GM20431 (cell line): ENCODE data around the gene SH3RF2.

Experiments
- in situ Hi-C: fragments of 300-500 bp; cut with MseI, MboI; formaldehyde crosslinking; loops from one replicate; pipeline ENCODE4 v1.15.0; 2020; ENCODE audit warnings: low sequenced_read_pairs; ENCODE audit not compliant: unreplicated experiment

SH3RF2 gene

GRCh38 chr5:146068206-146068605 is 131.8 kb downstream of the SH3RF2 start:
- in situ Hi-C loops, result loop anchor here (25.0 kb wide), 1 partner anchor 381 kb away; no protein-coding TSS in a partner anchor

GRCh38 chr5:146068977-146069779 is 132.8 kb downstream of the SH3RF2 start:
- in situ Hi-C loops, result loop anchor here (25.0 kb wide), 1 partner anchor 382 kb away; no protein-coding TSS in a partner anchor

GRCh38 chr5:146069780-146070099 is 133.4 kb downstream of the SH3RF2 start:
- in situ Hi-C loops, result loop anchor here (25.0 kb wide), 1 partner anchor 382 kb away; no protein-coding TSS in a partner anchor

DNA sequence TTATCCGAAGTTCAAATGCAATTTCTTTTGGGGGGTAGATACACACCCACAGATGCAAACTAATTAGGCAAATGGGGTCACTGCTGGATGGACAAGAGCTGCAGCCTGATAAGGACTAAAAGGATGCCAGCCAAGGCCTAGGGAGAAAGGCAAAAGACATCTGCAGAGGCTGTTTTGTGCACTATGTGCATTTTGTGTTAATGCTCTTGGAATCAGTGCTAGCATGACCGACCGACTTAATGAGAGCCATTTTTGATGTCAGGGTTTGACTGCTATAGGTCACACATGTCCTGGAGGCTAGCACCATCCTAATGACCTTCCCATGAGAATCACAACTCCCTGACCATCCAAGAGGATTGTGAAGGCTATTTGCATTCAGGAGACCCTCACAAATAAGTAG is 134.4 kb downstream of the SH3RF2 start:
- in situ Hi-C loops, result loop anchor here (25.0 kb wide), 1 partner anchor 383 kb away; no protein-coding TSS in a partner anchor

DNA sequence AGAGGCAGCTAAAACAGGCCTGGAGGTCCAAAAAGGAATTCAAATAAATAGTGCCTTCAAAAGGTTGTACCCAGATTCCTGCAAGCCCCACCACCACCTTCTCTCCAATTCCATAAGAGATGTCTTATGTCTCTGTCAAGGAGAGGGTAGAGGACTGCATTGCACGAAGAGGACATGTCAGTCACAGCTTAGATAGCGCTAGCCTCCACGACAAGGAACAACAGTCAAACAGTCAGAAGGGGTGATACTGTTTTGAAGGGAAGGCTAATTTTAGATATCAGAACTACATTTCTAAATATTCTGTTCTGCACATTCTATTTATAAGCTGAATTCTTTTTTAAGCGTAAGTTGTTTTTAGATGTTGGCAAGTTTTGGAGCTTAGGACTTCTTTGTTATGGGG is 134.8 kb downstream of the SH3RF2 start:
- in situ Hi-C loops, result loop anchor here (25.0 kb wide), 1 partner anchor 384 kb away; no protein-coding TSS in a partner anchor

DNA sequence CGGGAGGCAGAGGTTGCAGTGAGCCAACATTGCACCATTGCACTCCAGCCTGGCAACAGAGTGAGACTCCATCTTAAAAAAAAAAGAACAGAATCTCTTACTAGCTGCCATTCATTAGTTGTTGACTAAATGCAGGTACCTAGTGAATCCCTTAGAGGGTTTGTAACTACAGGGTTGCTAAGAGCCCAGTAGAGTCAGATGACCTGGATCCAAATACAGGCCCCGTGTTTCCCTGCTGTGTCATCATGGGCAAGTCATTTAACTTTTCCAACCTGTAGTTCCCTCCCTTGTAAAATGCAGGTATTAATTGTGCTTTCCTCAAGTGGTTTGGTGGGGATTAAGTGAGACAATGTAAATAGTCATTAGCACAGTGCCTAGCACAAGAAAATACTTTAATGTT is 136.2 kb downstream of the SH3RF2 start:
- in situ Hi-C loops, result loop anchor here (25.0 kb wide), 1 partner anchor 385 kb away; no protein-coding TSS in a partner anchor

- in situ Hi-C loops, result loop anchor here (25.0 kb wide), 1 partner anchor 386 kb away; no protein-coding TSS in a partner anchor
Measured at GRCh38 chr5:146073239-146073900, 137.0 kb downstream of the SH3RF2 start.

DNA sequence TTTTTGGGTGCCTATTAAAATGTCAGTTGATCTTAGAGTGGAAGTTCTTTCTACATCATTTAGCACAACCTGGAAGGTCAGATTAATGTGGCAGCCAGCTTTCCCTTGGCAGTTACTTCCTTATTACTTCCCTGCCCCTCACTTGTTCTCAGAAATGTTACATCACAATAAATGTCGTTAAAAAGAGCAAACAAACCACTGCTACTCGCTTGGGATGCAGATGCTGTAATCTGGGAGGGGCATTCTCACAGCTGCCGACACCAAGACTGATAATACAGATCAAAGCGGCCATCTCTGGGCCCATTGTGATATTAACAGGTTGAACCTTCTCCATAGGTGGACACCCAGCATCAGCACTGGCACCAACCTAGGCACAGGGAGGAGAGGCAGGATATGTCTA is 139.7 kb downstream of the SH3RF2 start:
- in situ Hi-C loops, result no loop called here

DNA sequence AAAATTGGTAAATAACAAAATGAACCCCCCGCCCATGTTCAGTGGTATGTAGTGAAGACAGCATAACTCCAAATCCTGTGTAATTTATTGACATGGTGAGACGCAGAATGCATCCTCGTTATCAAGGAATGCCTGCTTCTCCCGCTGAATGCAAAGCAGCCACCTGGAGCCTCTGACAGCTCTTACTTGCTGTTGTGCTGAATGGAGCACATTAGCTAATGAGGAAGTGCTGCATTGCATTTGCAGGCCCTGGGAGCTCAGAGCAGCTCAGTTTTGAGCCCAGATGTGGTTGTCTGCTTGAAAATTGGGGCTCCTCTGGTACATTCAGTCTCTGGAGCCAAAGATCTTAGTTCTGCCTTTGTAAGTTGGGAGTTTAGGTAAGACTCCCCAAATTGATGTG is 140.1 kb downstream of the SH3RF2 start:
- in situ Hi-C loops, result no loop called here

GRCh38 chr5:146078566-146078965 is 142.2 kb downstream of the SH3RF2 start:
- in situ Hi-C loops, result no loop called here

- in situ Hi-C loops, result no loop called here
Measured at GRCh38 chr5:146079695-146080373, 143.5 kb downstream of the SH3RF2 start.

DNA sequence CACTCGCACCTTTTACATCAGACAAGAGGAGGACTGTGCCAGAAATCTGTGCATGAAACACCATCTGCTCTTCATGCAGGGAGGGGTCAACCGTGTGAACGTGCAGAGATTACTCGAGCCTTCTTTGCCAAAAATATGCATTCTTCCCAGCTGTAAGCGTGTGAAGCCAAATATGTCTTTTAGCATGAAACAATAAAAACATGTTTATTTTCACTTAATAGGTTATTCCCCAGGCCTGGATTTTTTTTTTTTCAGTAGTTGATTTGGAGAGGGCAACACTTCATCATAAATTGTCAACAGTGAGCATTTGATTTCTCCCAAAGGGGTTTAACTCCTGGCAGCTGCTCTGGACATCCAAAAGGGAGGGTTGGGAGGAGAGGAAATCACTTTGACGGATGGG is 145.2 kb downstream of the SH3RF2 start:
- in situ Hi-C loops, result no loop called here

GRCh38 chr5:146082798-146083197 is 146.4 kb downstream of the SH3RF2 start:
- in situ Hi-C loops, result no loop called here

- in situ Hi-C loops, result no loop called here
Measured at GRCh38 chr5:146084376-146084775, 148.0 kb downstream of the SH3RF2 start.

DNA sequence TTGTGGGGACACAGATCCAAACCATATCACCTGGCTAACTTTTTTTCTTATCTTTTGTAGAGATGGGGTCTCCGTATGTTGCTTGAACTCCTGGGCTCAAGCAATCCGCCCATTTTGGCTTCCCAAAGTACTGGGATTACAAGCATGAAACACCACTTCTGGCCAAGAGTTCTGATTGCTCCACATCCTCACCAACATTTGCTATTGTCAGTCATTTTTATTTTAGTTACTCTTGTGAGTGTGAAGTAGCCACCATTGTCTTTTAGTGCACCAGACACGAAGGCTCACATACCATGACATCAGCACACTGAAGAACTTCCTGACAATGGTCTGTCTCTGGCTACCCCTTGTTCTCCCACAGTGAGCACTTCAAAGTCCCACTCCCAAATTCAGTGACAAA is 151.7 kb downstream of the SH3RF2 start:
- in situ Hi-C loops, result no loop called here

DNA sequence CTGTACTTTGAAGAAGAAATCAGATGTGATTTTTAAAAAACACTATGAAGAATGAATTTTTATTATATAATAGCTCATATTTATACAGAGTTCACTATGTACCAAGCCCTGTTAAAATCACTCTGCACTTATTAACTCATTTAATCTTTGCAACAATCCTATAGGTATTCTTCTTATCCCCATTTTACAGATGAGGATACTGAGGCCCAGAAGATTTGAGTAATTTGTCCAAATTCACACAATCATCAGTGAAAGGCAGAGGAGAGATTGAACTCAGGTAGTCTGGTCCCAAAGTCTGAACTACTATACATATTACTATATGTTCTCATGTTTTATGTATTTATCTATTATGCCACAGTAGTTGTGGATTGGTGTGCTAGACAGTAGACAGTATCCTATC is 152.9 kb downstream of the SH3RF2 start:
- in situ Hi-C loops, result no loop called here

DNA sequence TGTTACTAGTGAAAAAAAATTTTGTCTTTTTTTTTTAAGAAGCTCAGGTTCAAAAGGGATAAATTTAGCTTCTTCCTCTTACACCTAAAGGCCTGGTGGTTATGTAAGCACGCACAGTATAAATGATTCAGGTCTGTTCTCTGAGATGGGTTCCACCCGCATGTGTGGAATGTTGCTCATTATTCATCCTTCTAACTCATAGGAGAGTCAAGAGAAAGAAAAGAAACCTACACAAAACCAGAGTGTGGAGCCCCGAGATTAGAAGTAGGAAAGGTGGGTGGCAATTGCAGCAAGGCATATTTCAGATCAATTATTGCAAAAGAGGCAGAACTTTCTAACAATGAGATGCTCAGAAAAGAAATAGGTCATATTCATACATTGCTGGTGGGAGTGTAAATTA is 155.5 kb downstream of the SH3RF2 start:
- in situ Hi-C loops, result no loop called here

GRCh38 chr5:146098047-146098446 is 161.7 kb downstream of the SH3RF2 start:
- in situ Hi-C loops, result no loop called here

- in situ Hi-C loops, result no loop called here
Measured at GRCh38 chr5:146101646-146102045, 165.3 kb downstream of the SH3RF2 start.

DNA sequence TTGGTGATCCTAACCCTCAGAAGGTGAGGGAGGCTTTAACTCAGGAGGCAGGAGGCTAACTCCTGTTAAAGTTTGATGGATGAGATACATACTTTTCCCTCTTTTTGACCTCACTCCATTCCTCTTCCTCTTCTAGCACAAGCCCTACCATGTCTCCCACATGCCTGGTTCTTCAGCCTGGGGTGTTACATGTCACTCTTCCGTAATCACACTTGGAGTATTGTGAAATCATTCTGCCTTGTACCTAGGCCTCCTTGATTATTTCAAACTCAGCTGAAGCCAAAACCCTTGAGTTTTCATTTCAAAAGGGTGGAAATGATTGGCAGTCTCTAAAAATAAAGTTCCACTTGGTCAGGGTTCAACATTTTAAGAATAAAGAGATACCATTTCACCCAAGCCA is 167.2 kb downstream of the SH3RF2 start:
- in situ Hi-C loops, result no loop called here

- in situ Hi-C loops, result no loop called here
Measured at GRCh38 chr5:146105477-146105876, 169.1 kb downstream of the SH3RF2 start, which contains the start of gene PLAC8L1. Gene PLAC8L1, minus strand, starts transcription at chr5:146105577. Its CDS starts 1,266 bp downstream, at chr5:146104311.
